Measurements from ENCODE around the gene DCAF8.
A peak's percentile ranks its signal among the peaks of the same experiment; 100 is the strongest.

Gene DCAF8

DNA sequence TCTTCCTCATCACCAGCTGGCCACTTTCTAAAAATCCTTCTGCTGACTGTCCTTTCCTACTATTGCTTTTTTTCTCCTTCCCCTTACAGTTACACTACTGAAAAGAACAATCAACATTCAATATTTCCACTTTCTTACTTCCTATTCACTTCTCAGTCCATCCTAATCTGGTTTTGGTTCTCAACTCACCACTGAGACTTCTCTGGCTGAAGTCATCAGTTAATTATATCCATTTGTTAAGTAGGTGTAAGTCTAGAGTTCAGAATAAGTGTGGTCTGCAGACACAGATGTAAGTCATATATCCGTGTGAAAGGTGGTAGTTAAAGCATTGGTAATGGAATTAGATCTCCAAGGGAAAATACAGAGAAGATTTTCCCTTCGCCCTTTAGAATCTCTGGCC lies 35.7 kb downstream of the DCAF8 start:
- no peak overlapping the region for H3K4me3 ChIP-seq (ENCODE audit: low read length)
- TF ChIP-seq, protein P1, sequence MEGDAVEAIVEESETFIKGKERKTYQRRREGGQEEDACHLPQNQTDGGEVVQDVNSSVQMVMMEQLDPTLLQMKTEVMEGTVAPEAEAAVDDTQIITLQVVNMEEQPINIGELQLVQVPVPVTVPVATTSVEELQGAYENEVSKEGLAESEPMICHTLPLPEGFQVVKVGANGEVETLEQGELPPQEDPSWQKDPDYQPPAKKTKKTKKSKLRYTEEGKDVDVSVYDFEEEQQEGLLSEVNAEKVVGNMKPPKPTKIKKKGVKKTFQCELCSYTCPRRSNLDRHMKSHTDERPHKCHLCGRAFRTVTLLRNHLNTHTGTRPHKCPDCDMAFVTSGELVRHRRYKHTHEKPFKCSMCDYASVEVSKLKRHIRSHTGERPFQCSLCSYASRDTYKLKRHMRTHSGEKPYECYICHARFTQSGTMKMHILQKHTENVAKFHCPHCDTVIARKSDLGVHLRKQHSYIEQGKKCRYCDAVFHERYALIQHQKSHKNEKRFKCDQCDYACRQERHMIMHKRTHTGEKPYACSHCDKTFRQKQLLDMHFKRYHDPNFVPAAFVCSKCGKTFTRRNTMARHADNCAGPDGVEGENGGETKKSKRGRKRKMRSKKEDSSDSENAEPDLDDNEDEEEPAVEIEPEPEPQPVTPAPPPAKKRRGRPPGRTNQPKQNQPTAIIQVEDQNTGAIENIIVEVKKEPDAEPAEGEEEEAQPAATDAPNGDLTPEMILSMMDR (conservative IDR thresholded peaks at IDR 0.05; ENCODE audit: low read length): no peak
- DNase-seq (ENCODE audit: low read depth): no peak

DNA sequence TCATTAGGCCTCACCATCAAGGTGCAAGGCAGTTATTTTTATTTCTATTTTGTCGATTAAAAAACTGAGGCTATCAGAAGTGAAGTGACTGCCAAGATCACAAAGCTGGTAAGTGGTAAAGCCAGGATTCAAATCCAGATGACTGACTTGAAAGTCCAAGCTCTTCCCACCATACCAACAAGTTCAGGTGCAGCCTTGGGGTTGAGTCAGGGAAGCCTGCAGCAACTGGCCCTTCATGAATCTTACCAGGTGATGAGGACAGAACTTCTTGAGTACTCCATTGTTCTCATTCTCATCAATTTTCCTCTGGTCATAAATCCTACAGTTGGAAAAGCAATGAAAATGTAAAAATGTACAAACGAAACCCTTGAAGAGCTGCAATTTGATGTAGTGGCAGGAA lies 37.0 kb downstream of the DCAF8 start:
- H3K4me3 ChIP-seq (ENCODE audit: low read length): no peak overlapping the region
- DNase-seq (ENCODE audit: low read depth): no peak
- TF ChIP-seq, protein P1 (conservative IDR thresholded peaks at IDR 0.05; ENCODE audit: low read length): no peak

DNA sequence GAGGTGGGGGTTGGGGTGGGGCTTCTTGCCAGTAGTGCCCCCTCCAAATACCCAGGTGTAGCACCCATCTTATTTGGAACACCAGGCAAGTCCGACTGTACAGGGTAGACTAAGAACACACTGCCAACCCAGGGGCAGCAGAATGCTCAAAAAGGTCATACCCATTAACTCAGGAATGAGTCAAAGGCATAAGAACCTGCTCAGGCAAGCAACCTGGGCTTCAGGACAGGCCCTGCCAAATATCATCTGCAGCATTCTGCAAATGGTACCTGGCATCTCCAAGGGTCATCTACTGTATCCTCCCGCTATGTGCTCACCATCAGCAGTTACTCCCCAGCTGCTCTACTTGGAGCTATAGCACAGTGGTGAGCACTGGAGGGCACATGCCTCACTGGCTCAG lies 37.7 kb downstream of the DCAF8 start:
- DNase-seq (ENCODE audit: low read depth): no peak
- TF ChIP-seq, protein P1 (conservative IDR thresholded peaks at IDR 0.05; ENCODE audit: low read length): no peak
- no peak overlapping the region for H3K4me3 ChIP-seq (ENCODE audit: low read length)

DNA sequence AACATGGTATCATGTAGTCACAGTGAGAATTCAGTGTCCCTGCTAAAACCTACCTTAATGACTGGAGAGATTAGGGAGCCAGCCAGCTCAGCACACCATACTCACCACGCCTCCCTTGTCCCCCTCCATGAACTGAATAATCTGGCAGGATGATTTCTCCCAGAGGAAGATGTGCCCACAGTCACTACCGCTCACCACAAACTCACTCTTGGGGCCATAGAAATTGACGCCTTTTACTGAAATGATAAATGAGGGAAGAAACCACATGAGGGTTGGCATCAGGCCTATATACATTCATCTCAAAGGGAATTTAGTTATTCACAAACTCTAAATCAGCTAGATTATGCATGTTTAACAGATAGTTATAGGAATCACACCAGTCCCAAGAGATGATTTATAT lies 39.8 kb downstream of the DCAF8 start:
- TF ChIP-seq, protein P1 (conservative IDR thresholded peaks at IDR 0.05; ENCODE audit: low read length): no peak
- no peak overlapping the region for H3K4me3 ChIP-seq (ENCODE audit: low read length)
- no peak for DNase-seq (ENCODE audit: low read depth)

DNA sequence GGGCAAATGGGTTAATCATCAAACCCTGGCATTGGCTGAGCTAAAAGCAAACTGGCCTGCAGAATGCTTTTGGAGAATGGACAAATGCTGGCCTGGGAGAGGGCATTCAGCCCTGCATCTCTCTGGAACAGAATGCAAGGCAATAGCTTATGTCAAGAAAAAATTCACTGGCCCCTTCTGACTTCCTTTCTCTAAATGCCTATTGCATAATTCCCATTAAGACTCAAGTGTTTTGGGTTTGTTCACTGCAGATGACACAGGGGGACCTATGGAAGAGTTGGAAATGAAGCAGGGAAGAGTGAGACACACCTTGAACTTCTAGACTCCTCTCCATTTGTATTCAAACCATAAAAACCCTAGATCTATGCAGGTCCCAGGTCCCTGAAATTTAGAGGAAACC lies 41.3 kb downstream of the DCAF8 start:
- peak; percentile 58 for DNase-seq (ENCODE audit: low read depth)
- TF ChIP-seq, protein P1 (conservative IDR thresholded peaks at IDR 0.05; ENCODE audit: low read length): no peak
- H3K4me3 ChIP-seq (ENCODE audit: low read length): no peak overlapping the region

DNA sequence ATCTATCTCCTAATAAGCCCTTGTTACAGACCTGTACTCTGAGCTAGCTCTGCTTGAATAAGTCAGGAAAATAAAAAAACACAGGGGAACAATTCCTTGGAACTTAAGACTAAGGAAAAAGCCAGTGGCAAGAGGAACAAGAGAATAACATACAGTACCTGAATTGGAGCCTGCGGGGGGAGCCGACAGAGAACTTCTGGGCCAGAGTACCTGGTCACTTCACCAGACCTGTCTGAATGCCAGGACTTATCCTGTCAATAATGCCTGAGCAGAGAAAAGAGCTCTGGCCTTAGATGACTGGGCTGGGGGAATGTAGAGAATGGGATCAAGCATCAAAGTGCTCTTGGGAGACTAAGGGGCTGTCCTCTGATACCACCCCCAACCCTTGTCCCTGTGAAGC lies 42.0 kb downstream of the DCAF8 start:
- TF ChIP-seq, protein P1 (conservative IDR thresholded peaks at IDR 0.05; ENCODE audit: low read length): no peak
- DNase-seq (ENCODE audit: low read depth): no peak
- H3K4me3 ChIP-seq (ENCODE audit: low read length): no peak overlapping the region

DNA sequence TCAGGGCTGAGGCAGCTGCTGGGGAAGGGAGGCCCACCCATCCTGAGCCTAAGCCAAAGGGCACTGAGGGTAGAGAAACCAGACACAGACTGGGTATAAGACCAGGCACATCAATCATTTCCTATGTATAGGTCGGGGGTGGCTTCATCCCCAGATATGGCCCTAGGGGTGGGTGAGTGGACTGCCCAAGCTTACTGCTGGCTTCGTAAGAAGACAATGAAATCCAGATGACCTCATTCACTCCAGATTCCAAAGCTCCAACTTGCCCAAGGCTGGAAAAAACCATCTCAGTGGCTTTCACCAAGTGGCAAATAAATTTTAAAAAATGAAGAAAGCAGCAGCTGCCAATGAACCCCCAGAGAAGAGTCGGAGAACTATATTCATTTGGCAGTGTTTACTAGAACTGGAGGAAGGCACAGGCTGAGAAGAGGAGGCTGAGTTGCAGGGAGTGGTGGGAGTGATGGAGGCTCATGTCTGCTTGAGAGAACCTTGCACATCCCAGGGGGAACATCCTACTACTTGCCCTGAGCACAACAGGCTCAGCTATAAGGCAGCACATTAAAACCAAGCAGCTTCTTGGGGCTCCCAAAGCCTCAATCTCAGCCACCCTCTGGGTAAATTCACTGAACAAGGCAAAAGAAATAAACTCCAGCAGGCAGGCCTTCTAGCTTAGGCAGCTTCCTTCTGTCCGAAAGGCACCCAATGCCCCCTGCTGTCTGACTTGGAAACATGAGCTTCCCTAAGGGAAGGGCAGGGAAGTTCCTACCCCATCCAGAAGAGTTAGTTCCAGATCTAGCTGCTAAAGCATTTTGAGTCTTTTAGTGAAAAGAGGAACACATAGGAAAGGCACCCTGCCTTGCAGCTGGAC lies 43.1 kb downstream of the DCAF8 start:
- TF ChIP-seq, protein P1 (conservative IDR thresholded peaks at IDR 0.05; ENCODE audit: low read length): peak; percentile 79
- no peak overlapping the region for H3K4me3 ChIP-seq (ENCODE audit: low read length)

More for the DNA sequence above, 43.1 kb downstream of the DCAF8 start:
- peak; percentile 80 for DNase-seq (ENCODE audit: low read depth)

Data from AG10803 (cell line).